ENCODE data around the gene HDAC4.

The HDAC4 gene

GRCh38 chr2:239282448-239283287, 118.2 kb downstream of the HDAC4 start:
- no peak for DNase-seq (ENCODE audit: low read depth in 2 of 2)

DNA sequence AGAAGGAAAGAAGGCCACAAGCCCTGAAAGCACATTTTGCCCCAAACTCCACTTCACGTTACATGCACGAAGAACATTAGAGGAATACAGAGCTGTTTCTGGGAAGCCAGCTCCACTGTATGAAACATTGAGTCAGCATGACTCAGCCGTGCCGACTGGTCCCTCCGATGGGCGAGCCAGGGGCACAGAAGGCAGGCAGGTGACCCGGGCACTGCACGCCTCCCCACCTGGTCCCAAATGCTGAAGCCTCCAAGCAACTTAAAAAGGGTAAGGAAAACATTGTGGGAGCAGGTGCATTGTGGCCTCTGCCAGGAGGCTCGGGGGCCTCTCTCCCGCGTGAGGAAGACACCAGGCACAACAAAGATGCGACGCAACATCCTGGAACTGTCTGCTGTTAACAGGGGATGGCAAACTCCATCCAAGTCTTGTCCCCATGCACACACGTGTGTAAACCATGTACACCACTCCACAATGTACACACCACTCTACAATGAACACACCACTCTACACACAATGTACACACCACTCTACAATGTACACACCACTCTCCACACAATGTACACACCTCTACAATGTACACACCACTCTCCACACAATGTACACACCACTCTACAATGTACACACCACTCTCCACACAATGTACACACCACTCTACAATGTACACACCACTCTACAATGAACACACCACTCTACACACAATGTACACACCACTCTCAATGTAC, 120.4 kb downstream of the HDAC4 start:
- peak in 1 of 2 experiments; percentile 36 for DNase-seq (ENCODE audit: low read depth in 2 of 2)

DNA sequence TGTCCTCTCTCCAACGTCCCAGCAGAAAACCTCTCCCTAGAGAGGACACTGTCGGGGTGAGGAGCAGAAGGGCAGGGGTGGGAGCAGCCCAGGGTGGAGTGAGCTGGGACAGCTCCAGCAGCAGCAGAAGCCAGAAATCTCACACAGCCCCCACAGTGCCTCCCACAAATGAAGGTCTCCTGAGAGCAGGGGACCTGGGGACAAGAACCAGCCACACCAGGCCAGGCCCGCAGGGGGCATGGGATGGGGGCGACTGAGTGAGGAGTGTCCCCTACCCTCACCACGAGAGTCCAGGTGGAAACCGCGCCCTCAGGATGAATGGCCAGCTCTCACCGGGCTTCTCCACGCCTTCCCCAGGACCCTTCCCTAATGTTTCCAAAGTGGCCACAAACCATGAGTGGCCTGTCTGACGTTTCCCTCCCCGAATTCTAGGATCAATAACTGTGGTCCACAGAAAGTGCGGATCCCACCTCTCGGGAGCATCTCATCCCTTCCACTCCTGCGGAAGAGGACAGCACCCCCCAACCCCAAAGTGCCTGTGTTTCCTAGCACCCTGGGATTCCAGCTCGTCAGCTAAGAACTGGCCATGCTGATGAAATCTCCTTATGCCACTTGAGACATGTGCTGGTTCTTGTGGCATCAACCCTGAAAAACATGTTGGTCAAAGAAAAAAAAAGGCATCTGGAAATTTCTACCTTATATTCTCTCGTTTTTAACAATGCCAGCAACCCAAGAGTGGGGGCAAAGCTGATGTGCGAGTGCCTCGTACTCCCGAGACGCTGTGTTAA, 121.1 kb downstream of the HDAC4 start:
- DNase-seq (ENCODE audit: low read depth in 2 of 2) = no peak

GRCh38 chr2:239278941-239279365, 121.9 kb downstream of the HDAC4 start:
- no peak for DNase-seq (ENCODE audit: low read depth in 2 of 2)

- DNase-seq (ENCODE audit: low read depth in 2 of 2) = no peak
These were observed 122.5 kb downstream of the HDAC4 start for GRCh38 chr2:239278361-239278760.

- DNase-seq (ENCODE audit: low read depth in 2 of 2) = no peak
These were observed 123.3 kb downstream of the HDAC4 start for GRCh38 chr2:239277401-239278085.

GRCh38 chr2:239276851-239277250, 124.0 kb downstream of the HDAC4 start:
- no peak for DNase-seq (ENCODE audit: low read depth in 2 of 2)

- DNase-seq (ENCODE audit: low read depth in 2 of 2) = no peak
These were observed 124.7 kb downstream of the HDAC4 start for GRCh38 chr2:239275847-239276831.

DNA sequence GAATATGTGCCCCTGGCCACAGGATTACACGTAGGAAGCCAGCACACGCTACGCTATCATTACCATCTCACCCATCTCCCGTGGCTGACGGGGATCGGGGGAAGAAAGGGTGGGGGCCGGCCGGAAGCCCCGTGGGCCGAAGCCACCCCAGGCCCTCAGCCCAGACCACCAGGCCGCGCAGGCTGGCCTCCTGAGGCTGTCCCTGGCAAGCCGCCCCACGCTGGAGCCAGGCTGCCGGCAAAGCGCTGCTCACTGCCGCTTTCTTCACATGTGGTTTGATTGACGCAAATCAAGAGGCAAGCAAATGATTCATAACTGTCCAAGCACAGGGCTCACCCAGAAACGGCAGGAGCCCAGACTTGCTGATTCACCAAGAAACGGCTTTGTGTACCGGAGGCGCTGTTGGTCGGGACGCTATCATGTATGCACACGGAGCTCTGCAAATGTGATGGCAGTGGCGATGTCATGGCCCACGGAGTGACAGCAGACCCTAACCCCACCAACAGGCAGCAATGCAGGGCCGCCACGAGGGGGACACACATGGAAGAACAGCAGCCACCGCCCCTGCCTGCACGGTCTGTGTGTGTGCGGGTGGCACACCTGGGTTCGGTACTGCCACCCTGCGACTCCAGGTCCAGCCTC, 125.7 kb downstream of the HDAC4 start:
- DNase-seq (ENCODE audit: low read depth in 2 of 2) = peak; percentile 93 to 94

- DNase-seq (ENCODE audit: low read depth in 2 of 2) = peak in 1 of 2 experiments; percentile 43
These were observed 126.3 kb downstream of the HDAC4 start for GRCh38 chr2:239274391-239275043.

- DNase-seq (ENCODE audit: low read depth in 2 of 2) = no peak
These were observed 127.3 kb downstream of the HDAC4 start for GRCh38 chr2:239273280-239274234.

DNA sequence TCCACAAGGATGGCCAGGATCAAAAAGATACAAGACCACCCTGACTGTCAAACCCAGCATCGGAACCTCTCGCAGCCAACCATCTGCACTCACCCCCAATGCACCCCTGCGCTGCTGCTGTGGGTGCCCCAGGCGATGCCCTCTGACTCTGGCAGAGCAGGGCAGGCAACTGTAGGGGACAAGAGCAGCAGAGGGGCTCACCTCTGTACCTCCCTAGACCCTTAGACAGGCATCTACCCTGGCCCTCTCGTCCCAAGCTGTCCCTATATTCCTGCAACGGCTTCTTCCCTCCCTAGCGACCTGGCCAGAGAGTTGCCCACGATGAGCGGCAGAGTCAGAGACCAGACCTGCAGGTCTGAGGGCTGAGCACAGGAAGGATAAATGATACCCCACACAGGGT, 128.2 kb downstream of the HDAC4 start:
- DNase-seq (ENCODE audit: low read depth in 2 of 2) = no peak

DNA sequence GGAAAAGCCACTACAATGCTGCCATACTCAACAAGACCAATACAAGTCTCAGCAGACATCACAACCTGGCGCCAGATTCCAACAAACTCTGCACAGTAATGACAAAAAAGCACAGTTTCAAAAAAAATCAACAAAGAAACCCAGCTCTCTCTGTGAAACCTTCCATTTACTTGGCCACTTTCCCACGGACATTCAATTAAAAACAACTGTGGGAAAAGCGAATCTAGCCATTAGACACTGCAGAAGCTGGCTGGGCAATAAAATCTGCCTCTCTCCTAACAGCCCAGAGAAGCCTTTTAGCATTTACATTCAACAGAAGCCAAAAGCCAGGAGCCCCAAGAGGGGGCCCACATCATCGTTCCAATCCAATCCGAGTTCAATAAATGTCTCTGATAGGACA, 128.9 kb downstream of the HDAC4 start:
- DNase-seq (ENCODE audit: low read depth in 2 of 2) = peak in 1 of 2 experiments; percentile 46

- DNase-seq (ENCODE audit: low read depth in 2 of 2) = no peak
These were observed 129.3 kb downstream of the HDAC4 start for GRCh38 chr2:239271471-239271870.

GRCh38 chr2:239269916-239270315, 130.9 kb downstream of the HDAC4 start:
- DNase-seq (ENCODE audit: low read depth in 2 of 2) = no peak

- DNase-seq (ENCODE audit: low read depth in 2 of 2) = no peak
These were observed 131.5 kb downstream of the HDAC4 start for GRCh38 chr2:239269173-239269885.

DNA sequence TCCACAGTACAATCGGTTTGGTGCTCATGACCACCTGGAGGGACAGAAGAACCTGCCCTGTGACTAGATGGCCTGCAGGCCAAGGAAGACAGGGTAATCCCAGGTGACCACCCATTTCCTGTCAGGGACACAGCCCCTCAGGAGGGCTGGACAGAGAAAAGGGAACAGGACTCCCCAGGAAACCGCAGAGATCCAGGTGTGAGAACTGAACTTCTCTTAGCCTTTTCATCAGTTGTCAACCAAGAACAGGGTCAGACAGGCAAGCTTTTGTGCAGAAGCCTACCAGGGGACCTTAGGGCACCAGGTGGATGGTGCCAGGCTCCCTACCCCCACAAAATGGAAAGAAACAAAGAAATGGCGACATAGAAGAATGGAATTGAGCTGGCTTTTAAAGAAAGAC, 132.3 kb downstream of the HDAC4 start:
- DNase-seq (ENCODE audit: low read depth in 2 of 2) = no peak

DNA sequence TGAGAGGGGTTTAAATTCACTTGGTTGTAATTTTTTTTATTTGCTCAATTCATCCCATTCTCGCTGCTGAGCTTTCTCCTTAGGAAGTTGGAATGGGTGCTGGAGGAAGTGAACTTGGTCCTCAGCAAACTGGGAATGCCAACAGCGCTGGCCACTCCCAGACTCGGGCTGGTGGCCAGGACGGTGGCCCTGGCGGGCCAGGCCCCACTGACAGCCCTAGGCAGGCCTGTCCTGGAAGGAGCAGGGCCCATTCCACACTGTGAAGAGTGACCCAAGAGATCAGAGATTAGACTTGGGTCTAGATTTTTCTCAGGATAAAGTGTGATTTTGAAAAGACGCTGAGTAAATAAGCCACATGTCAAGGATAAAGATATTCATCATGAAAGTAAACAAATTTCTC, 132.7 kb downstream of the HDAC4 start:
- DNase-seq (ENCODE audit: low read depth in 2 of 2) = no peak

All from fibroblast of skin of left quadriceps (primary cell).